Stomach smooth muscle (tissue), 2 donors: ENCODE measurements around the gene PTPRN2.

Source experiments
- H3K27ac ChIP-seq: one replicate; pipeline ENCODE4 v1.7.0; 2013; ENCODE audit warnings: mild to moderate bottlenecking, low read length, inconsistent platforms
- H3K27me3 ChIP-seq, 2 donors: one replicate each; pipeline ENCODE4 v1.7.0; 2013; ENCODE audit warnings: low read length in 2 of 2; ENCODE audit not compliant: insufficient read depth in 2 of 2, control insufficient read depth in 1 of 2
- H3K36me3 ChIP-seq, 2 donors: one replicate each; pipeline ENCODE4 v1.7.0; 2013; ENCODE audit warnings: low read length in 2 of 2; ENCODE audit not compliant: control insufficient read depth in 2 of 2, insufficient read depth in 2 of 2
- H3K4me1 ChIP-seq: one replicate; pipeline ENCODE4 v1.7.0; 2013; ENCODE audit warnings: low read length; ENCODE audit not compliant: control insufficient read depth, insufficient read depth
- H3K4me3 ChIP-seq, 2 donors: one replicate each; pipeline ENCODE4 v1.7.0; 2013; ENCODE audit warnings: low read length in 2 of 2
- H3K9ac ChIP-seq, 2 donors: one replicate each; pipeline ENCODE4 v1.7.0; 2013; ENCODE audit warnings: low read length in 2 of 2, mild to moderate bottlenecking in 1 of 2
- H3K9me3 ChIP-seq, 2 donors: one replicate each; pipeline ENCODE4 v1.7.0; 2013; ENCODE audit warnings: low read length in 2 of 2; ENCODE audit not compliant: control insufficient read depth in 2 of 2
- donor health status: healthy.
- donor health status: Pancreatic carcinoma.

PTPRN2 gene

DNA sequence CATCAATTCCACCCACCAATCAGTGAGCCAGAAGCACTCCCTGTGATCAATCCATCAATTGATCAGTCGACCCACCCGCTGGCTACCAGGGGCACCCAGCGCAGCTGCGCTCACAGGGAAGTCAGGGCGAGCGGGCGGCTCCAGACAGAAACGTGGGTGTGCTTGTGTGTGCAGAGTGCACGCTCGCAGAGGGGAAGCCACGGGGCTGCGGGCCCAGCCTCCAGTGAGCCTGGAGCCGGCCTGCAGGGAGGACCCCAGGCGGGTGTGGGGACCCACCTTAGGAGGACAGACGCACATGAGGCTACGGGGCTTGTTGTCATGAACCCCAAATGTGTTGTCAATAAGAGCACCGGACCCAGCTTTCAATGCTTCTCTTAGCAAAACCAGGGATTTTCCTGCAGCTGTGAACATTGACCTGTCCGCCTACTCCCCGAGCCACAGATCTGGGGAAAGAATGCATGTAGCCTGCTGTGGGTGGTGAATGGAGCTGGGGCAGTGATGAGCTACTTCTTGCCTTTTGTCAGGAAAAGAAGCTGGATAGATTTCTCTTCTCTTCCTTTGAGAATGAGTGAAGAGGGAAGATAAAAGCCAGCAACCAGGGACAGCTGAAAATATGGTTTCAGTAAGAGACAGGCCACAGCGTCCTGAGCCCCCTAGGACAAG lies 753.0 kb downstream of the PTPRN2 start:
- Histone ChIP-seq H3K9me3 (no peaks in the 10 kb centered on the region), H3K27me3 (peaks cover 0 to 7% of the 10 kb centered on the region in 2 donors), H3K4me1 (no peaks in the 10 kb centered on the region), H3K27ac (no peak overlapping the region), H3K36me3 (no peaks in the 10 kb centered on the region), H3K4me3 (no peak overlapping the region), H3K9ac (no peak overlapping the region)

DNA sequence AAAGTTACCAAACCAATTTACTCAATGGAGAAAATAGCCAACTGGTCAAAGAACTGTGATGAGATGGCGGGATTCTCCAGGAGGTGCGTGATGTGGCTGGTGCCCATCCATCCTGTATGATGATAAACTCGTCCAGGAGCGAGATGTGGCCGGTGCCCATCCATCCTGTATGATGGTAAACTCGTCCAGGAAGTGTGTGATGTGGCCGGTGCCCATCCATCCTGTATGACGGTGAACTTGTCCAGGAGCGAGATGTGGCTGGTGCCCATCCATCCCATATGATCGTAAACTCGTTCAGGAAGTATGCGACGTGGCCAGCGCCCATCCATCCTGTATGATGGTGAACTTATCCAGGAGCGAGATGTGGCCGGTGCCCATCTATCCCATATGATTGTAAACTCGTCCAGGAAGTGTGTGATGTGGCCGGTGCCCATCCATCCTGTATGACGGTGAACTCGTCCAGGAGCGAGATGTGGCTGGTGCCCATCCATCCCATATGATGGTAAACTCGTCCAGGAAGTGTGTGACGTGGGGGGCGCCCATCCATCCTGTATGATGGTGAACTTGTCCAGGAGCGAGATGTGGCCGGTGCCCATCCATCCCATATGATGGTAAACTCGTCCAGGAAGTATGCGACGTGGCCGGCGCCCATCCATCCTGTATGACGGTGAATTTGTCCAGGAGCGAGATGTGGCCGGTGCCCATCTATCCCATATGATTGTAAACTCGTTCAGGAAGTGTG lies 754.6 kb downstream of the PTPRN2 start:
- no peaks in the 10 kb centered on the region for H3K4me1 ChIP-seq

DNA sequence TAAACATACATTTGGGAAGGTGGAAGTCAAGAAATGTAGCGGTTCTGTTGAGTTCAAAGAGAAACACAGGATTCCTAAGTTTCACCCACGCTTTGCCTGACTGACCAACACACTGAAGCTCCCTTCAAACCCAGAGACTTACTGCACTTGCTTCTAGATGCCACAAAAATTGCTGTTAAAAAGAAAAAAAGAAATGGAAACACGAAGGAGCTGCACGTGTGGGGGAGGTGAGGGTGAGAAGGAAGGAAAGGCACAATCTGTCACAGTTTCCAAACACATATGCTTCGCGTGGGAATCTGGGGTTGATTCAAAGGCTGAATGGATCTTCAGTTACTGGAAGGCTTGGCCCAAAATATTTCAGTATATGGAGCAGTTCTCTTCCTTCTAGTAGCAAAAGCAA lies 755.2 kb downstream of the PTPRN2 start:
- Histone ChIP-seq H3K9ac (no peak overlapping the region), H3K4me3 (no peak overlapping the region), H3K27ac (no peak overlapping the region), H3K27me3 (peaks cover 2 to 7% of the 10 kb centered on the region in 2 donors), H3K36me3 (no peaks in the 10 kb centered on the region), H3K4me1 (no peaks in the 10 kb centered on the region), H3K9me3 (no peaks in the 10 kb centered on the region)

More for the DNA sequence above, 754.6 kb downstream of the PTPRN2 start:
- Histone ChIP-seq H3K36me3 (no peaks in the 10 kb centered on the region), H3K4me3 (no peak overlapping the region), H3K27ac (no peak overlapping the region), H3K9me3 (no peaks in the 10 kb centered on the region), H3K9ac (no peak overlapping the region), H3K27me3 (peaks cover 2 to 10% of the 10 kb centered on the region in 2 donors)

DNA sequence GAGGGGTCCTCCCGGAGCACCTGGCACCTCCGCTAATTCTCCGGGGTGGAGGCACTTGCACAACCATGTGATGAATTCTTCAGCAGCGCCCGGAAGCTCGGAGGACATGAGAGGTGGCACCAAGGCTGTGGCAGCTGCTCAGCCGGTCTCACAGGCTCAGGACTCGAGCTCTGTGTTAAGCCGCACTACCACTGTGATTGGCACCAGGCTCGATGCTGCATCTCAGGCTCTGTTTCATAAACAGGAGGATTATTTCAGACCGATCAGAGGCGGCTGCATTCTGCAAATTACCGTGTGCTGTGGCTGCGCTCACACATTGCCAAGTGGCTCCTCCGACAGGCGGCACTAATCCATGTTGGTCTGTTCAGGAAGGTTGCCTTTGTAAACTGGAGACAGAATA lies 755.6 kb downstream of the PTPRN2 start:
- Histone ChIP-seq H3K27me3 (peaks cover 2 to 7% of the 10 kb centered on the region in 2 donors), H3K4me1 (no peaks in the 10 kb centered on the region), H3K9ac (no peak overlapping the region), H3K36me3 (no peaks in the 10 kb centered on the region), H3K27ac (no peak overlapping the region), H3K4me3 (no peak overlapping the region), H3K9me3 (no peaks in the 10 kb centered on the region)

DNA sequence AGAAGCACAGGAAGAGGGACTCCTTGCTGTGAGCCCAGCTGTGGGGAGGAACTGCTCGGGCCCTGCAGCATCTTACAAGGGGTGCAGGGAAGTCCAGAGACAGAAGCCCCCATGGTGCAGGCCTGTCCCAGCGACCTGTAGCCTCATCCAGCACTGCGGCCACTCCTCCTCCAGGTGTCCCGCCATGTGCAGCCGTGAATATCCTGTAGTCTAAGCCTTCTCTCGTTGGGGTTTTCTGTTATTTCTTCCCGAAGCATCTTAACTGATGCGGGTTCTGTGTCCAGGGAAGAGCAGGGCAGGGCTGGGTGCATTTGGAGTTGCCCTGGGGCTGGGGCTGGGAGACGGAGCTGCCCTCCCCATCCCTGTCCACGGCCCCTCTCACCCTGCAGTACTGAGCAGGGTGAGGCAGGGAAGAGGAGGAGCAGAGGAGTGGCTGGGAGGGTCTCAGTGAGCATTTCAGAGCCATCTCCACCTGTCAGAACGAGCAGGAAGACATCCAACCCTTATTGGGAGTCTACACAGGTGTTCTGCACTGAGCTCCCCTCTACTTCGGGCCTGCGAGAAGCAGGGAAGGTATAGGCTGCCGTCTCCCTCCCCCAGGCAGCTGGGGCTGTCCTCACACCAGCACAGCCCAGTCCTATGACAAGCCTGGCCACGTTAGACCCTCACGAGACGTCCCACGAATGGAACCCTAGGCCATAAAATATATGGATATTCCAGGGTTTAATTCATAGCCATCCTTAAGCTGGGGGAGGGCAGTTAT lies 756.3 kb downstream of the PTPRN2 start:
- H3K27ac ChIP-seq = no peak overlapping the region
- no peaks in the 10 kb centered on the region for H3K36me3 ChIP-seq

DNA sequence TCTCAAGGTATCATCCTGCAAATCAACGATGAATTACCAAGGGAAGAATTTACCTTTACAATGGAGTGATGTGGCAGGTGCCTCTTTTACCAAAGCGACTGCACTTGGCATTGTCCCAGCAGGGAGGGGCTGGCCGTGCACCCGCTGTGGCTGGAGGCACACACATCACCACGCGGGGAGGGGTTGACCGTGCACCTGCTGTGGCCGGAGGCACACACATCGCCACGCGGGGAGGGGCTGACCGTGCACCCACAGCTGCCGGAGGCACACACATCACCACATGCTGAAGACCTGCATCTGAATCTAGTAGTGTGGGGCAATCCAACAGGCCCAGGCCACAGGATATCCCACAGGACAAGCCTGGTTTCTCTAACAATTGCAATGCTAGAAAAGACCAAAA lies 757.3 kb downstream of the PTPRN2 start:
- H3K4me3 ChIP-seq = no peak overlapping the region
- peaks cover 2 to 7% of the 10 kb centered on the region in 2 donors for H3K27me3 ChIP-seq
- no peak overlapping the region for H3K9ac ChIP-seq
- H3K36me3 ChIP-seq = no peaks in the 10 kb centered on the region
- no peak overlapping the region for H3K27ac ChIP-seq
- no peaks in the 10 kb centered on the region for H3K4me1 ChIP-seq
- H3K9me3 ChIP-seq = no peaks in the 10 kb centered on the region

More for the DNA sequence above, 756.3 kb downstream of the PTPRN2 start:
- peaks cover 2 to 7% of the 10 kb centered on the region in 2 donors for H3K27me3 ChIP-seq
- H3K9me3 ChIP-seq = no peaks in the 10 kb centered on the region
- no peak overlapping the region for H3K9ac ChIP-seq
- H3K4me3 ChIP-seq = no peak overlapping the region
- H3K4me1 ChIP-seq = no peaks in the 10 kb centered on the region

DNA sequence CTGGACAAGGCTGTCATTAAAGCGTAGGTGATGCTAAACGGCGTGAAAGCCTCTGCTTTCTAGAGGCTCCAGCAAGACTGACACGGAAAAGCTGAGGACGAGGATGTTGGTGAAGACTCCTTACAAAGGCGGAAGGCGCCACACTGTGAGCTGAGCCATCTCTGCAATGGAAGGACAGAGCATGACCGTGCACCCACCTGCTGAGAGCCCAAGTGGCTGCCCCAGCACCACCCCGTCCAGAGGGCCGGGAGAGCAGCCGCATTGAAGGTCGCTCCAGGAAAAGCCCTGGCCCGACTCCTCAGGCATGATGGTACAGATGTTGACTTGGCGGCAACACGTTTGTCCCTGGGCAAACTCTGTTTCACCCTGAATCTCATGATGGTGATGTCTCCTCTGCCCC lies 758.1 kb downstream of the PTPRN2 start:
- no peak overlapping the region for H3K9ac ChIP-seq
- H3K27me3 ChIP-seq = peaks cover 2 to 7% of the 10 kb centered on the region in 2 donors
- H3K4me1 ChIP-seq = no peaks in the 10 kb centered on the region
- no peaks in the 10 kb centered on the region for H3K9me3 ChIP-seq
- no peaks in the 10 kb centered on the region for H3K36me3 ChIP-seq
- H3K27ac ChIP-seq = no peak overlapping the region
- H3K4me3 ChIP-seq = no peak overlapping the region

DNA sequence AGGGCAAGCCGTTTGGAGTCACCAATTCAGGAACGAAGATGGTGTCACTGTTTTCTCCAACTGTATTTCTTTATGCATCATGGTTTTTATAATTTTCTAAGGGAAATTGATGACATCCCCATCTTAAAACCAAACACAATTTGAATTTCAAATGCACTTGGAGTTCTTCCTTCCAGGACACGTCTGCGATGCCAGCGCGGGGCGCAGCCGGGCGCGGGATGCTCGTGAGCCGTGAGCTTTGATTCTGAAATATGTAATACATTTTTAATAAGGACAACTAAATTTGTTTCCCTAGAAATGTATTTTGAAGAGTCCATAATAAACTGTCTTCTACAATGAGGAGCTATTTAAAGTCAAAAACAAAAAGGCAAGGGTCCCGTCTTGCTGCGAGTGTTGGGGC lies 758.7 kb downstream of the PTPRN2 start:
- Histone ChIP-seq H3K27me3 (peaks cover 2 to 7% of the 10 kb centered on the region in 2 donors), H3K4me1 (no peaks in the 10 kb centered on the region), H3K36me3 (no peaks in the 10 kb centered on the region)

DNA sequence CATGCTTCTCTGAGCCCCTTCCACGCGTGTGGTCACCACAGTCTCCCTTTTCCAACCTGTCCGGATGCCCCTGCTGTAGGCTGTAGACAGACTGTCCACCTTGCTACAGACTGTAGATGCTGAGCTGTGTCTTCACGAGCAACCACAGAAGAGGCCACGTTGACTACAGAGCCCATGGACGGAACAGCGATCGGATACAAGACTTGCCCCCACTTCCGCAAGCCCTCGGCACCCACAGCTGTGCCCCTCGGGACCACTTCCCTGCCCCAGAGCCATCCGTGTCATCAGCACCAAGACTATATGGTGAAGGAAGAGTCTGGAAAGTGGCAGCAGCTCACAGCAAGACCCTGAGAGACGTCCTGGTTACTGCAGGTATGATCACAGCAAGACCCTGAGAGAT lies 759.4 kb downstream of the PTPRN2 start:
- H3K27ac ChIP-seq = no peak overlapping the region
- no peak overlapping the region for H3K9ac ChIP-seq
- H3K4me3 ChIP-seq = no peak overlapping the region
- no peaks in the 10 kb centered on the region for H3K36me3 ChIP-seq
- no peaks in the 10 kb centered on the region for H3K9me3 ChIP-seq
- no peaks in the 10 kb centered on the region for H3K4me1 ChIP-seq
- peaks cover 2 to 7% of the 10 kb centered on the region in 2 donors for H3K27me3 ChIP-seq

More for the DNA sequence above, 758.7 kb downstream of the PTPRN2 start:
- H3K27ac ChIP-seq = no peak overlapping the region
- H3K9me3 ChIP-seq = no peaks in the 10 kb centered on the region
- H3K9ac ChIP-seq = no peak overlapping the region
- H3K4me3 ChIP-seq = no peak overlapping the region

DNA sequence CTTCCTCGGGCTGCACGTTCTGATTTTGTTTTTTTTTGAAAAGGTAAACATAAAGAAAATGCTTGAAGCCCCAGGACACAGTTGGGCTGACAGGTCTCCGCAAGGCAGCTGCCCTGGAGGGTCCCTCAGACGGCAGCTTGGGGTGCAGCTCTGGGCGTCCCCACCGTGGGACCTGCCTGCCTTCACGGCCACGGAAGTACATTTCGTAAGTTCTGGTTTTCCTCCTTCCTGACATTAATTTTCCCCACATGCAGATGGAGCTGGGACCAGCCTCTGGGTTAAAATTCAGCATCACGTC lies 759.8 kb downstream of the PTPRN2 start:
- no peaks in the 10 kb centered on the region for H3K9me3 ChIP-seq
- H3K4me1 ChIP-seq = no peaks in the 10 kb centered on the region
- H3K9ac ChIP-seq = no peak overlapping the region
- H3K4me3 ChIP-seq = no peak overlapping the region
- H3K27me3 ChIP-seq = peaks cover 2 to 7% of the 10 kb centered on the region in 2 donors
- no peak overlapping the region for H3K27ac ChIP-seq
- no peaks in the 10 kb centered on the region for H3K36me3 ChIP-seq
